ENCODE measurements around the gene GPR26.

Gene GPR26

GRCh38 chr10:123666318-123667236, at the start of gene GPR26:
Gene GPR26 (plus strand): TSS chr10:123666355. CDS start chr10:123666408, 53 bp downstream.
- Histone ChIP-seq H3K4me3 (no peak within 1 kb of the TSS), H3K27ac (no peak within 1 kb of the TSS)

- Histone ChIP-seq H3K4me3 (no peak overlapping the region), H3K27ac (no peak overlapping the region)
These were observed 47.9 kb upstream of the GPR26 start for GRCh38 chr10:123618224-123618623.

- H3K27ac ChIP-seq = no peak overlapping the region
- H3K4me3 ChIP-seq = no peak overlapping the region
These were observed 46.9 kb upstream of the GPR26 start for GRCh38 chr10:123619067-123619855.

- no peak overlapping the region for H3K27ac ChIP-seq
- no peak overlapping the region for H3K4me3 ChIP-seq
These were observed 45.5 kb upstream of the GPR26 start for GRCh38 chr10:123620621-123621020.

GRCh38 chr10:123621492-123621891, 44.7 kb upstream of the GPR26 start:
- Histone ChIP-seq H3K27ac (no peak overlapping the region), H3K4me3 (no peak overlapping the region)

GRCh38 chr10:123621916-123622315, 44.2 kb upstream of the GPR26 start:
- H3K27ac ChIP-seq = no peak overlapping the region
- no peak overlapping the region for H3K4me3 ChIP-seq

- no peak overlapping the region for H3K27ac ChIP-seq
- H3K4me3 ChIP-seq = no peak overlapping the region
These were observed 43.8 kb upstream of the GPR26 start for GRCh38 chr10:123622381-123622780.

GRCh38 chr10:123624086-123624485, 42.1 kb upstream of the GPR26 start:
- Histone ChIP-seq H3K4me3 (no peak overlapping the region), H3K27ac (no peak overlapping the region)

- no peak overlapping the region for H3K27ac ChIP-seq
- H3K4me3 ChIP-seq = no peak overlapping the region
These were observed 33.0 kb upstream of the GPR26 start for GRCh38 chr10:123633106-123633505.

- no peak overlapping the region for H3K4me3 ChIP-seq
These were observed 32.5 kb upstream of the GPR26 start for GRCh38 chr10:123633636-123634035.

GRCh38 chr10:123634221-123634620, 31.9 kb upstream of the GPR26 start:
- H3K27ac ChIP-seq = no peak overlapping the region
- no peak overlapping the region for H3K4me3 ChIP-seq

More at GRCh38 chr10:123633636-123634035, 32.5 kb upstream of the GPR26 start:
- H3K27ac ChIP-seq = no peak overlapping the region

GRCh38 chr10:123635131-123635530, 31.0 kb upstream of the GPR26 start:
- Histone ChIP-seq H3K4me3 (no peak overlapping the region), H3K27ac (no peak overlapping the region)

GRCh38 chr10:123635745-123636144, 30.4 kb upstream of the GPR26 start:
- no peak overlapping the region for H3K4me3 ChIP-seq
- no peak overlapping the region for H3K27ac ChIP-seq

- H3K4me3 ChIP-seq = no peak overlapping the region
- no peak overlapping the region for H3K27ac ChIP-seq
These were observed 29.4 kb upstream of the GPR26 start for GRCh38 chr10:123636598-123637325.

- H3K27ac ChIP-seq = no peak overlapping the region
- no peak overlapping the region for H3K4me3 ChIP-seq
These were observed 28.8 kb upstream of the GPR26 start for GRCh38 chr10:123637326-123637880.

GRCh38 chr10:123639131-123639530, 27.0 kb upstream of the GPR26 start:
- no peak overlapping the region for H3K4me3 ChIP-seq
- H3K27ac ChIP-seq = no peak overlapping the region

GRCh38 chr10:123640016-123640535, 26.1 kb upstream of the GPR26 start:
- H3K27ac ChIP-seq = no peak overlapping the region
- H3K4me3 ChIP-seq = no peak overlapping the region

- H3K27ac ChIP-seq = no peak overlapping the region
- H3K4me3 ChIP-seq = no peak overlapping the region
These were observed 23.9 kb upstream of the GPR26 start for GRCh38 chr10:123642293-123642692.

GRCh38 chr10:123642697-123643096, 23.5 kb upstream of the GPR26 start:
- H3K4me3 ChIP-seq = no peak overlapping the region
- no peak overlapping the region for H3K27ac ChIP-seq

- no peak overlapping the region for H3K27ac ChIP-seq
- no peak overlapping the region for H3K4me3 ChIP-seq
These were observed 22.8 kb upstream of the GPR26 start for GRCh38 chr10:123643315-123643714.

All from skin epidermis (tissue), 12 donors.